Panc1 (cell line): ENCODE data around the gene CCDC57. TPM values are rescaled to one million over a fixed set of nuclear protein-coding genes. Genes with fewer than 3 reads are reported as not detected.

Experiments used
- ATAC-seq: fragments of 200-7000 bp; cut with Tn5 transposase; 2 replicates; pipeline ENCODE4 v1.9.1; 2020; ENCODE audit warnings: mild to moderate bottlenecking, moderate library complexity
- BruUV-seq: library from RNA; stranded (reverse); fragments of 400-500 nt; replicated peaks from 2 replicates; lab custom pipeline; 2021; lab: Mats Ljungman, UMichigan
- CTCF ChIA-PET: fragments of 300-600 bp; sonication (Branson Sonifier 250); formaldehyde crosslinking; loops from one replicate; lab custom pipeline; 2022; ENCODE audit warnings: antibody characterized with exemption; lab: Charles Lee
- POLR2A ChIA-PET: fragments of 300-600 bp; sonication (Branson Sonifier 250); formaldehyde crosslinking; loops from one replicate; lab custom pipeline; 2022; ENCODE audit warnings: antibody characterized with exemption; lab: Charles Lee
- DNase-seq: peaks from one replicate; pipeline ENCODE4 v3.0.0-alpha.2; 2010; ENCODE audit warnings: low read depth, low spot score
- H3K27ac ChIP-seq: 2 replicates; pipeline ENCODE4 v1.5.1; 2011; ENCODE audit warnings: mild to moderate bottlenecking, low read length, inconsistent platforms
- H3K27me3 ChIP-seq: fragments of 200-500 bp; sonication (Bioruptor generic); 2 replicates; pipeline ENCODE4 v1.6.0; 2014; ENCODE audit warnings: low read length, inconsistent platforms; ENCODE audit not compliant: control insufficient read depth, insufficient read depth
- H3K36me3 ChIP-seq: fragments of 200-500 bp; sonication (Bioruptor generic); 2 replicates; pipeline ENCODE4 v1.5.1; 2014; ENCODE audit warnings: inconsistent platforms, mild to moderate bottlenecking, low read length, moderate library complexity; ENCODE audit not compliant: control insufficient read depth, insufficient read depth
- H3K4me1 ChIP-seq: 2 replicates; pipeline ENCODE4 v1.5.1; 2011; ENCODE audit warnings: inconsistent platforms, mild to moderate bottlenecking, low read length, moderate library complexity; ENCODE audit not compliant: control insufficient read depth, insufficient read depth
- H3K4me3 ChIP-seq, 2 experiments: 2 replicates each; pipeline ENCODE4 v1.5.1; 2011 to 2012; ENCODE audit warnings: low read depth in 2 of 2, low read length in 2 of 2, mild to moderate bottlenecking in 2 of 2, inconsistent platforms in 1 of 2, moderate library complexity in 1 of 2
- H3K9me3 ChIP-seq: fragments of 200-500 bp; sonication (Bioruptor generic); 2 replicates; pipeline ENCODE4 v1.5.1; 2014; ENCODE audit warnings: low read depth, mild to moderate bottlenecking, inconsistent platforms, low read length, moderate library complexity; ENCODE audit not compliant: control insufficient read depth, insufficient read depth
- CTCF ChIP-seq: fragments of 450-650 bp; IDR thresholded peaks from 2 replicates; pipeline ENCODE4 v1.5.1; 2017; ENCODE audit warnings: mild to moderate bottlenecking
- POLR2AphosphoS5 ChIP-seq: IDR thresholded peaks from 2 replicates; pipeline ENCODE4 v1.6.1; 2012; ENCODE audit warnings: mild to moderate bottlenecking, low read depth, low read length, moderate library complexity
- REST ChIP-seq, 2 experiments: IDR thresholded peaks; 2 replicates each; pipeline ENCODE4 v1.6.1; 2011 to 2012; ENCODE audit warnings: low read depth in 2 of 2, control low read depth in 1 of 2, low read length in 1 of 2, mild to moderate bottlenecking in 1 of 2, moderate library complexity in 1 of 2; ENCODE audit not compliant: insufficient read depth in 1 of 2
- SIN3A ChIP-seq: IDR thresholded peaks from 2 replicates; pipeline ENCODE4 v1.6.1; 2012; ENCODE audit warnings: low read depth, mild to moderate bottlenecking, low read length, moderate library complexity, borderline replicate concordance; ENCODE audit not compliant: insufficient read depth
- TCF7L2 ChIP-seq: IDR thresholded peaks from 2 replicates; pipeline ENCODE4 v1.6.1; 2011; ENCODE audit warnings: mild to moderate bottlenecking, low read depth, low read length, inconsistent platforms
- in situ Hi-C: cut with HindIII; loops from 2 replicates; pipeline ENCODE4 v1.10.0; 2016; ENCODE audit warnings: low sequenced_read_pairs, low pct_unique_long_range_greater_than_20kb
- intact Hi-C: fragments of 100-400 bp; cut with micrococcal nuclease; formaldehyde crosslinking; loops from one replicate; pipeline ENCODE4 v1.10.0; 2022; ENCODE audit not compliant: unreplicated experiment
- total RNA-seq: library from RNA; stranded (reverse); gene quantifications from one replicate; pipeline ENCODE4 v1.2.1, GENCODE V29; 2021; ENCODE audit not compliant: unreplicated experiment

CCDC57 gene
- total RNA-seq, 1 experiment from 2014 or later: 63.6 TPM

- no TSS peak for BruUV-seq
These were observed 95.2 kb downstream of the CCDC57 start for GRCh38 chr17:82117139-82118090.

GRCh38 chr17:82116246-82116645 lies 96.4 kb downstream of the CCDC57 start:
- DNase-seq (no peak), ATAC-seq (no peak)
- no peaks in the 10 kb centered on the region for H3K9me3 ChIP-seq
- no peak overlapping the region for H3K27ac ChIP-seq
- POLR2A ChIA-PET: no interaction called here
- no peaks in the 10 kb centered on the region for H3K36me3 ChIP-seq
- in situ Hi-C loops (no loop called here), intact Hi-C loops (no loop called here)
- H3K4me1 ChIP-seq: no peaks in the 10 kb centered on the region
- no TSS peak for BruUV-seq
- H3K4me3 ChIP-seq: no peak overlapping the region
- CTCF ChIA-PET: interaction anchor here (0.6 kb wide), 1 partner anchor 13 kb away, joined by 4 read pairs; no protein-coding TSS in a partner anchor
- H3K27me3 ChIP-seq: no peaks in the 10 kb centered on the region
- TF ChIP-seq SIN3A (no peak), POLR2AphosphoS5 (no peak), REST (IDR thresholded peaks at IDR 0.05; ENCODE audit: insufficient read depth in 1 of 2, low read depth in 2 of 2, low read length in 1 of 2) (no peak), TCF7L2 (no peak)

More at GRCh38 chr17:82117139-82118090, 95.2 kb downstream of the CCDC57 start:
- TF ChIP-seq TCF7L2 (no peak), SIN3A (no peak), POLR2AphosphoS5 (no peak), CTCF (no peak), REST (IDR thresholded peaks at IDR 0.05; ENCODE audit: insufficient read depth in 1 of 2, low read depth in 2 of 2, low read length in 1 of 2) (no peak)
- Histone ChIP-seq H3K9me3 (no peaks in the 10 kb centered on the region), H3K27me3 (no peaks in the 10 kb centered on the region), H3K4me3 (no peak overlapping the region), H3K4me1 (no peaks in the 10 kb centered on the region), H3K36me3 (no peaks in the 10 kb centered on the region), H3K27ac (no peak overlapping the region)
- POLR2A ChIA-PET: no interaction called here
- CTCF ChIA-PET: no interaction called here
- no peak for DNase-seq
- no peak for ATAC-seq
- intact Hi-C loops: no loop called here
- in situ Hi-C loops: no loop called here
